Measurements from ENCODE around the gene MBTPS2. TPM values are rescaled to one million over a fixed set of nuclear protein-coding genes. Genes with fewer than 3 reads are reported as not detected.

MBTPS2 gene
- total RNA-seq, 1 experiment from 2014 or later = 11.1 TPM

- DNase-seq (ENCODE audit: low read depth) = no peak
These were observed 95.0 kb downstream of the MBTPS2 start for GRCh38 chrX:21934414-21934813.

Other genes starting within 250 kb of the MBTPS2 start
- not detected in 2 replicates for gene KLHL34, start 181.3 kb upstream of the MBTPS2 start, total RNA-seq (2014; rRNA removed)
- not detected in 2 replicates for gene SMPX, start 81.5 kb upstream of the MBTPS2 start, total RNA-seq (2014; rRNA removed)
- gene YY2, start 16.4 kb downstream of the MBTPS2 start, total RNA-seq (2014; rRNA removed) = 1.8 and 1.9 TPM in 2 replicates
- 208 and 244 TPM in 2 replicates for gene SMS, start 101.1 kb downstream of the MBTPS2 start, total RNA-seq (2014; rRNA removed)
- 0.75 and 0.83 TPM in 2 replicates for gene PHEX, start 192.7 kb downstream of the MBTPS2 start, total RNA-seq (2014; rRNA removed)